SU-DHL-6 (cell line): ENCODE measurements around the gene PLA2G4E.

Source experiments
- EZH2phosphoT487 ChIP-seq: fragments of 200-600 bp; sonication (generic), shearing (Covaris generic); conservative IDR thresholded peaks from 2 replicates; pipeline ENCODE4 v1.6.1; 2018; ENCODE audit warnings: mild to moderate bottlenecking, antibody characterized with exemption, low read length, moderate library complexity, mixed read lengths
- TF ChIP-seq, protein P1 (sequence below): fragments of 200-600 bp; sonication (generic); IDR thresholded peaks from one replicate; pipeline ENCODE4 v1.5.1; 2017; ENCODE audit warnings: antibody characterized with exemption, mild to moderate bottlenecking, low read length, moderate library complexity; ENCODE audit not compliant: insufficient read depth, poor library complexity, severe bottlenecking

DNA sequence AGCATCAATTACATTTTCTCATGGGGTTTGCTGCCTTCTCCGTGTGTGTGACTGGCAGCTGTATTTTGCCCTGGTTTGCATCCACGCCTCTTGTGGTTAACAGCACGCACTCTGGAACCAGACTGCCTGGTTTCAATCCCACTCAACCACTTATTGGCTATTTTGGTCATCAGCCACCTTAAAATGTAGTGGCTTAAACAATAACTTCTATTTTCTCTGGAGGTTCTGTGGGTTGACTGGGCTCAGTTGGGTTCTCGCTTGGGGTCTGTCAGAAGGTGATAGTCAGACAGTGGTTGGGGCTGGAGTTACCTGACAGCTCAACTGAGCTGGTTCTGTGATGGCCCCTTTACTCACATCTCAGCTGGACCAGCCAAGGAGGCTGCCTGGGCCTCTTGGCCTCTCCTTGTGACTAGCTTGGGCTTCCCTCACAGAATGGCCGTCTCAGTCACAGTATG lies 85.2 kb downstream of the PLA2G4E start:
- TF ChIP-seq, protein P1, sequence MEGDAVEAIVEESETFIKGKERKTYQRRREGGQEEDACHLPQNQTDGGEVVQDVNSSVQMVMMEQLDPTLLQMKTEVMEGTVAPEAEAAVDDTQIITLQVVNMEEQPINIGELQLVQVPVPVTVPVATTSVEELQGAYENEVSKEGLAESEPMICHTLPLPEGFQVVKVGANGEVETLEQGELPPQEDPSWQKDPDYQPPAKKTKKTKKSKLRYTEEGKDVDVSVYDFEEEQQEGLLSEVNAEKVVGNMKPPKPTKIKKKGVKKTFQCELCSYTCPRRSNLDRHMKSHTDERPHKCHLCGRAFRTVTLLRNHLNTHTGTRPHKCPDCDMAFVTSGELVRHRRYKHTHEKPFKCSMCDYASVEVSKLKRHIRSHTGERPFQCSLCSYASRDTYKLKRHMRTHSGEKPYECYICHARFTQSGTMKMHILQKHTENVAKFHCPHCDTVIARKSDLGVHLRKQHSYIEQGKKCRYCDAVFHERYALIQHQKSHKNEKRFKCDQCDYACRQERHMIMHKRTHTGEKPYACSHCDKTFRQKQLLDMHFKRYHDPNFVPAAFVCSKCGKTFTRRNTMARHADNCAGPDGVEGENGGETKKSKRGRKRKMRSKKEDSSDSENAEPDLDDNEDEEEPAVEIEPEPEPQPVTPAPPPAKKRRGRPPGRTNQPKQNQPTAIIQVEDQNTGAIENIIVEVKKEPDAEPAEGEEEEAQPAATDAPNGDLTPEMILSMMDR, result no peak
- TF ChIP-seq EZH2phosphoT487, result no peak
